Daoy (cell line): ENCODE measurements around the gene CAMK1. TPM values are rescaled to one million over a fixed set of nuclear protein-coding genes. Genes with fewer than 3 reads are reported as not detected.
A peak's percentile ranks its signal among the peaks of the same experiment; 100 is the strongest.

Experiments
- DNase-seq: peaks from one replicate; pipeline ENCODE4 v3.0.0-alpha.2; 2015; ENCODE audit warnings: low read depth
- total RNA-seq: library from RNA; depleted of rRNA; stranded (reverse); fragments of >200 nt; shearing (Covaris generic); gene quantifications from 2 replicates; pipeline ENCODE4 v1.2.3, GENCODE V29; 2014; rRNA removed

CAMK1 gene
- total RNA-seq = 7.7 and 28.1 TPM in 2 replicates

DNA sequence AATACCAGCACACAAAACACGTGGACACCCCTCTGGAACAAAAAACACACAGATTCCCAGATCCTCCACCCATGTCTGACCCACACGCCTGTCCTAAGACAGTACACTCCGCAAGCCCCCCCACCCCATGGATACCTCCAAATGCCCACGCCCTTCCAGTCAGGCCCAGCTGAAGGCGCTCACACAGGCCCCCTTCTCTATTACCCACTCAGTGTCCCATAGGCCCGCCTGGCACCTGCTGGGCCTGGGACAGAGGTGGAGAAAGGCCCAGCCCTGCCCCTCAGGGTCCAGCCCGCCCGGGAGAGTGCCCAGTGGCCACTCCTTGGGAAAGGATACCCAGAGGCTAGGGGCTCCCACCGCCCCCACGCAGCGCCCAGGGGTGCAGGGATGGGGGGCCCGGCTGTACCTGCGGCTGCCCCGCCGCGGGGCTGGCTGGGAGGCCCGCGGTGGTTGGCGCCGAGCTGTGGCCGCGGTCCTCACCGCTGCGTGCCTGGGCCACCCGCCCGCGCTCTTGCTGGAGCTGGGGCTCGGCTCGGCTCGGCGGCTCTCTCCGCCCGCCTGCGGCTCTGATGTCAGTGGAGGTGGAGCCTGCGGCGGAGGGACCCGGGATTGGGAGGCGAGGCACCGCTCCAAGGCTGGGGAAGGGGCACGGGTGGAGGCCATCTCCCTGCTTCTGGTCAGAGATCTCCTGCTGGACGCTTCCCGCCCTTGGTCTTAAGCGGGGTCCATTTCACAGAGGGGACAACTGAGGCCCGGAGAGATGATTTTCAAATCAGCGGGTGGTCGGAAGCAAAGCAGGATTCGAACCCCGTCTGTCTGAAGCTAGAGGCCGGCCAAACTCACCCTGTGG lies at the start of gene CAMK1:
Gene CAMK1 (minus strand): TSS at position 522 of the 850 bp plus-strand sequence. CDS start 2,198 bp downstream, outside the sequence.
- DNase-seq = peak; percentile 66

DNA sequence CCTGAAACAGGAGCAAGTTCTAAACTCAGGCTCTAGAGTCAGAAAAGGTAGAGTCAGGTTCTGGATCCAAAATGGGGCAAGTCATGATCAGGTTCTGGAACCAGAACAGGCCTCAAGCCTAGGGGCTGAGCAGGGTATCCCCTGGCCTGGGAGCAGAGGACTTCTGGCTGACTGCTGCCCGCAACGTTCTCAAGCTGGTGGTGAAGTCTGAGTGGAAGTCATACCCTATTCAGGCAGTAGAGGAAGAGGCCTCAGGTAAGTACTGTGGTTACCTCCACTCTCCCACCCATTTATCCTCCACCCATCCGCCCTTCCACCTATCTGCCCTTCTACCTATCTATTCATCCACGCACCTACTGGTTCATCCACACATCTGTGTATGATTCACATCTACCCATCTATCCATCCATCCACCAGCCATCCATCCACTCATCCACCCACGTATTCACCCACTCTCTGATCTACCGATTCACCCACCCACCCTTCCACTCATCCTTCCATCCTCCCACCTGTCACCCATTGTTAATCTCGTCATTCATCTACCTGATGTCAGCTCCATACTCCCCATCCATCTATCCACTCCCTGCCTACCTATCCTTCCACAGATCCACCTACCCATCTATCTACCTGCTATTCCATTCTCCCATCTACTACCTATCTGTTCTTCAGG lies 49.1 kb upstream of the CAMK1 start:
- DNase-seq = no peak

DNA sequence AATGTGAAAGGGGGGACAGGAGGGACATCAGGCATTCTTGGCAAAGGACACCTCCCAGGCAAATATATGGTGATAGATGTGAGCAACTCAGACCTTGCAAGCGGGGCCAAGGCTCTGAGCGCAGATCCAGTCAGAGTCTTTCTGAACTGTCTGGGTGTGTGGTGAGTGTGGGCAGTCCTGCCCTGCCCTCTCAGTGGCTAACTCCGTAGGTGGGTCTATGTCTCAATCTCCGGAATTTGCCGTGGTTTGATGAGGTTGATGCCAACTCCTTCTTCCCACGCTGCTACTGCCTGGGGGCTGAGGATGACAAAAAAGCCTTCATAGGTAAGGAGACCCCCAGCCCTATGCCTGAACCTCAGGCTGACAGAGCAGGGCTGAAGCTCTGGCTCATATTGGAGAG lies 47.7 kb upstream of the CAMK1 start:
- DNase-seq = no peak

DNA sequence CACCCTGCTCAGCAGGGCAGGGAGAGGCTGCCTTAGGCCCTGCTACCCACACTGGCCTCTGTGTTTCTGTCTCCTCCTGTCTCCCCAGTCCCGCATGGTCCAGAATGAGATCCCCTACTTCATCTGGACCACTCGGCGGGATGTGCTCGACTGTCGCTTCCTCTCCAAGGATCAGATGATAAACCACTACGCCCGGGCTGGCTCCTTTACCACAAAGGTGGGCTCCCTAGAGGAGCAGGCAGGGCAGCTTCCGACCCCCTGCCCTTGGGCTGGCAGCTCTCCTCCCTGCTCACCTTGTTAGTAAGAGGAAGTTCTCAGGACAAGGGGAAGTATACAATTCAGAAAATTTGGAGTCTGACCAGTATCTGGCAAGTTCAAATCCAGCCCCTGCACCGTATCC lies 46.2 kb upstream of the CAMK1 start:
- DNase-seq = no peak

DNA sequence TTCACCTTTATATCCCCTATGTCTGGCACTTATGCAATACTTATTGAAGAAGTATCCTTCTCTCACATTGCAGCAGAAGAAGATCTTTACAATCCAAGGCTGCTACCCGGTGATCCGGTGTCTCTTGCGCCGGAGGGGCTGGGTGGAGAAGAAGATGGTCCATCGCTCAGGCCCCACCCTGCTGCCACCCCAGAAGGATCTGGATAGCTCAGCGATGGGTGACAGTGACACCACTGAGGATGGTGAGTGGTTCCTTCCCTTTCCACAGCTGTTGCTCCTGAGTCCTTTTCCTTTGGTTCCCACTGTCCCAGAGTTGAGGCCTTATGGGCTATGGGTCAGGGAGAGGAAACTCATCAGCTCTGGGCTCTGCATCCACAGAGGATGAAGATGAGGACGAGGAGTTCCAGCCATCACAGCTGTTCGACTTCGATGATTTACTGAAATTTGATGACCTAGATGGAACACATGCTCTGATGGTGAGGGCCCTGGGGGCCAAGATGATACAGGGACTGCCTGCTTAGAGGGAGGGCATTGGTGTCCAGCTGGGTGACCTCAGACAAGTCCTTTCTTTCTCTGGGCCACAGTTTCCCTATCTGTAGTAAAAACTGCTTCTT lies 43.2 kb upstream of the CAMK1 start:
- DNase-seq = no peak

DNA sequence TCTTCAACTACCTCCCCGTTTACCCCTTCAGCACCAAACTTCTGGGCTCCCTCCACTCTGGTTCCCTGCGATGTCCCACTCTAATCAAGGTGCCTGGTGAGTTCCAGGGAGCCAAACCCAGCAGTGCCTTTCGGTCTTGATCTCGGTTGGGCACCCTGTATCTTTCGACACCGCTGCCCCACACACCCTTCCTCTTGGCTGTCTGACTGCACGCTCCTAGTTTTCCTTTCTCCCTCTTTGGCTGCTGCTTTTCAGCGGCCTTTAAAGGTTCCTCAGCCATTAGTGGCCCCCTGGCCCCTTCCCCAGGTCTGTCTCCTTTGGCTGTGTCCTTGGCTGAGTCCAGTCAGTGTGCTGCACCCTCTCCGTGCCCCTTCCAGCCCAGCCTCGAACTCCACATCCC lies 41.1 kb upstream of the CAMK1 start:
- no peak for DNase-seq

DNA sequence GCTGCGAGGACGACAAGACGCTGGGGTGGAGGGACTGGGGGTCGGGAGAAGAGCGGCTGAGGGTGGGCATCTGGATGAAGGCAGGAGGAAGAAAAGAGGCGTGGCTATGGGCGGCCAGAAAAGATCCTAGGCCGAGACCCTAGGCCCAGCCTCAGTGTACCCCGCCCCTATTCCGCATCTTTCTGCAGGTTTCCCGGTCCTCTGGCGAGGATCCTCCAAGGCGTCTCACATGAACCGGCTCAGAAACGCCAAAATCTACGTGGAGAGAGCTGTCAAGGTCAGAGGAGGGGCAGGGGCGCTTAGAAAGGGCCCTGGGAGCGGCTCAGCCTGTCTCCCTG lies 40.7 kb upstream of the CAMK1 start:
- no peak for DNase-seq

DNA sequence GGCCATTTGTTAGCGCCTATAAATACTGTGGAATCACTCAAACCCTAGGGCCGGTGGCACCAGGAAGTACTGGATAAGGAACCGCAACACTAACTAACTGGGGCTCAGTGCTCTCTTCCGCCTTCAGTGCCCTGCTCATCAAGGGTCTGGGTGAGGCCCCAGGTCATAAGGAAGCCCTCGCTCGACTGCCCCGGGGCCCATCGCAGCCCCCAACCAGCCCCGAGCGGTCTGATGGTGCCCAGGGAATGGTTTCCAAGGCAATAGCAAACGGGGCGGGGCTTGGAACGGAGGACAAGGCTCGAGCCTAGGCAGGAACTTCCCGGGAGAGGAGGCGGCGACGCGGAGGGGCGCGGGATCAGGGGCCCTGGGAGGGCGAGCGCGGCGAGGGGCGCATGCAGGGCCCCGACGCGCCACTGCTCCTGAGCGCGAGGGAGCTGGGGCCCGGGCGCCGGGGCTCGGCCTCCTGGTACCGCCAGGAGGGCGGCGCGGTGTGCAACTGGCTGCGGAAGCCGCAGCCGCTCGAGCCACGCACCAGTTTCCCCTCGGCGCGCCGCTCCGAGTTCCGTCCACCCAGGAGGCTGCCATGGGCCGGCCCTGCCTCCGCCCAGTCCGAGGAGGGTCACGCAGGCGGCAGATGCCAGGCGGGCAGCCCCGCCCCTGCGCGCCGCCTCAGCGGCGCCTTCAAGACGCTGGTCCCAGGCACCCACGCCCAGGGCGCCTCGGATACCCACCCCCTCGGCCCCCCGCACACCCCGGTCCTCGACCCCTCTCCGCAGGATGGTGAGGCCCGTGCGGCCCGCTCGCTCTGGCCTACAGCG lies 40.1 kb upstream of the CAMK1 start, which contains the start of gene TTLL3:
Gene TTLL3 (plus strand): TSS at position 648 of the 818 bp plus-strand sequence. CDS start 400 bp downstream, outside the sequence.
- peak; percentile 65 for DNase-seq

DNA sequence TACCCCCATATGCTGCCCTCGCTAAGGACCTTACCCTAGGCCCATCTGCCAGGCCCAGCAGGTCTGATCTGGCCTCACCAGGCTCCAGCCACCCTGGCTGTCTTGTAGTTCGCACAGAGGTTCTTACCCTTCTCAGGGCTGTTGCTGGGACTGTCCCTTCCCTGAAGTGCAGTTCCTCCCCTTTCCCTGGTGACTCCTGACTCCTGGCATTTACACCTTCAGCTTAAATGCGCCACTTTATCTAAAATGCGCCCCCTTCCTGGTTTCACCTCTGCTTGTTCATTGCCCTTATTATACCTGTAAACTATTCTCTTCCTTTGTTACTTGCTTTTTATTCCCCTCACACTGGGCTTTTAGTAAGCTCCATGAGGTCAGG lies 39.5 kb upstream of the CAMK1 start:
- DNase-seq = no peak

DNA sequence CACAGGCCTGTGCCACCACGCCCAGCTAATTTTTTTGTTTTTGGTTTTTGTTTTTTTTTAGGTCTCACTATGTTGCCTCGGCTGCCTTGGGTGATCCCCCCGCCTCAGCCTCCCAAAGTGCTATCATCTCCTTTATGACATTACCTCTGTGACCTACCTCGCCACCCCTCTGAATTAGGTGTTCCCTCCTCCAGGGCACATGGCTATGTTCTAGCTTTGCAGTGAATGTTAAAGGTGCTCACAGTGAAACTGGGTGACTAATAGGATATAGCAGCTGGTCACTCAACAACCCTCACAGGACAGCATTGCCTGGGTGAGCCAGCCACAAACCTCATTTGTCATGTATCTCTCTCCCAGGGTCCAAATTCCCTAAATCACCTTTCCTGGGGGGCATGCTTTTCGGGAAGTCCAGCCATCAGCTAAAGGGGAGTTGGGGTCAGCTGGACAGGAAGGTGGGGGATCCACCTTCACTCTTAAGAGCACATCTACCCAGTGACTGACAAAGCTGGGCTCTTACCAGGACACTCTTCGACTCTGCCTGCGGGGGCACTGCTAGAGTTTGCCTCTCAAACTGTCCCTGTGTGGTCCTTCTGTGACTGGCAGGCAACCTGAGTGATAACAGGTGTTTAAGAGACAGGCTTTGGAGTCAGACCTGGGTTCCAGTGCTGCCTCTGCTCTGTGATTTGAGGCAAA lies 38.7 kb upstream of the CAMK1 start:
- DNase-seq = peak; percentile 32

DNA sequence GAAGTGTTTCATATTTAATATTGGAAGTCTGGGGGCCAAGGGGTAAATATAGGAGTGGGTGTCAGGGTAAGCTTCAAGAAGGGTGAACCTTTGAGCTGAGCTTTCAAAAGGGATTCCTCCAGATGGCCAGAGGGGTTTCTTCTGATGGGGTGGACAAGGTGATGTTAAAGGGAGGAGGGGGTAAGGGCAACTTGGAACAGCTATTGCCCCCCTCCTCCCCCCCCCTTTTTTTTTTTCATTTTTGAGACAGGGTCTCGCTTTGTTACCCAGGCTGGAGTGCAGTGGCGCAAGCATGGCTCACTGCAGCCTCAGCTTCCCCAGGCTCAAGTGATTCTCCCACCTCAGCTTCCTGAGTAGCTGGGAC lies 38.2 kb upstream of the CAMK1 start:
- no peak for DNase-seq

DNA sequence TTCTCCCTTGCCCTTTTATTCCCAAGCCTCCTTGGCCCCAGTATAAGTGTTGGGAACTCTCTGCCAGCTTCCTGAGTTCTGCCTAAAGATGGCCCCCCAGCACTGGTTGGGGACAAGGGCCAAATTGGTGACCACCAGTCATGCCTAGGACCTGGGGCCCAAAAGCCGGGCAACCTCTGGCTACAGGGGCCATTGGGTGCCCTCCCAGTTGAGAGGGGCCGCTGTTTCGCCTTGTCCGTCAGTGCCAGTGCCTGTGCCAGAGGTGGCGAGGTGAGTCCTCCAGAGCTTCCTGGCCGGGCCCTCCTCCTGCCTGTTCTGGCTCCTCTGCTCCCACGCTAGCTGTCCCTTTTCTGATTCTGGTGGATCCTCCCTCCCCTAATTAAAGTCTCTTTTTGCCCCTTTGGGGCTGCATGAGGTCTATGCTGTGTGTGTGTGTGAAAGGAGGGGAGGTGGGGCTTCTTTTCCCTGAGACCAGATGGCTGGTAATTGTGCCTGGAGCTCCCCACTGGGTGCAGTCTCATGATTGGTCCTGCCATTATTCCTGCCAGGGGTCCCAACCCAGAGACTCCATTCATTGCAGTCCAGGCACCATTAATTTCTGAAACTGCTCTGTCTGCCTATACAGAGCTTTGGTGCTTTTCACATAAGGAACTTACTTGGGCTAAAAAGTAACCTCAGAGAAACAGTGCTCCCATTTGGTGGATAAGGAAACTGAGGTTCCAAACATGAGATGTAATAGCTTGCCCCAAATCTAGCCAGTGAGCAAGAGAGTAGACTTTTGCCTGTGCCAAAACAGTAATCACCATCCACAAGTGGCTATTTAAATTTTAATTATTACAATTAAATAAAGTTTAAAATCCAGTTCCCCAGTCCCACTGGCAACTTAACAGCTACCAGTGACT lies 37.2 kb upstream of the CAMK1 start:
- DNase-seq = no peak

DNA sequence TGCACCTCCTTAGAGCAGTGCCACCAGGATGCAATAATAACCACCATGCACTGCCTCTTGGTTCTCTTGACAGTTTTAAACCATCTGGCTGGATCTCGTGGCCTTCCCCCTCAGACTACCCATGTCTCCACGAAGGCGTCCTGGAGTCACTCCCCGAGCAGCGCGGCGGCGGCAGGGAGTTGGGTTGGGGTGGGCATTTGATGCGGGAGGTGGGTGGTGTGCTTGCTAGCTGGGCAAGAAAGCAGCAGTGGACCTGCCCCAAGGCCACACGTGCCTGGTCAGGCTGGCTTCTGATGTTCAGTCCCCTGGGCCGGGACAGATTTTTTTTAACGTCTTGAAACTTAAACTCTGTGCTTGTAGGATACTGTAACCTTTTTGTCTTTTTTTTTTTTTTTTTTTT lies 36.4 kb upstream of the CAMK1 start:
- DNase-seq = no peak

DNA sequence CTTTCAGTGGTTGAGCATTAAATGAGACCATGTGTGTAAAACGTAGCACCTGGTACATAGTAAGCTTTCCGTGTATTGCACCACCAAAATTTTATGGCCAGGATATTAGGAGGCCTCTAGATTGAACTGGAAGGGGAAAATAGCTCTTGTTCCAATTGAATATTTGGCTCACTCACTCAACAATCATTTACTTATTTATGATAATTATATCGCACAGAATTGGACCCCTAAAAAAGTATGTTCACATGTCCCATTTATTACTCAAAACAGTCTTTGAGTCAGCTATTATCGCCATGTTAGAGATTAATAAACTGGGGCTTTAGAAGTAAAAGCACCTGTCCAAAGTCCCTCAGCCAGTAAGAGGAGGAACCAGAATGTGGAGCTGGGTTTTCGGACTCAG lies 35.2 kb upstream of the CAMK1 start:
- no peak for DNase-seq

DNA sequence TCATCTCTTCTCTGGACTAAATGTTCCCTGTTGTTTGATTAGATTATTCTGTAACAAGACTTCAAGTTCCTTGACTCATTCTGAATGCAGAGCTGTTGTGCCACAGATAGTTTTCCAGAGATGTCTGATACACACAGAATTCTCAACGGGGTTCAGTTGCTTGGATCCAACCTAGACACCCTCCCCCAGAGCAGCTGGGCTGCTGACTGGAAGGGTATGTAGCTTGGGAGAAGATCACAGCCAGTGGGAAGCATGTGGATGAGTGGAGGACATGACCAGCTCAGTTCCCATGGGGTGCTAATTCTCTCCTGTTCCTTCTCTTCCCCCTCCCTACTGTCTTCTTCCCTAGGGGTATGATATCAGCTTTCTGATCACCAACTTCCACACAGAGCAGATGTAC lies 33.7 kb upstream of the CAMK1 start:
- DNase-seq = no peak

DNA sequence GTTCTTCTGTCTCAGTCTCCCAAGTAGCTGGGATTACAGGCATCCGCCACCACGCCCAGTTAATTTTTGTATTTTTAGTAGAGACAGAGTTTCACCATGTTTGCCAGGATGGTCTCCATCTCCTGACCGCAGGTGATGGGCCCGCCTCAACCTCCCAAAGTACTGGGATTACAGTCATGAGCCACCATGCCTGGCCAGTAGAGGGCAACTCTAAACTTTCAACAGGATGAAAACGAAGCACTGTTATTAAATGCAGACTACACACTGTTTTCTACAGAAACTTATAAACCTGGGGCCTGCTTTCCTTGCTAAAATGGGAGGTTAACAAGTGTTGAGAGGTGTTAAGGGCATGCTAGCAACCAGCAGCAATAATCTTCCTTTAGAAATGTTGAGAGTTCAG lies 30.8 kb upstream of the CAMK1 start:
- no peak for DNase-seq

DNA sequence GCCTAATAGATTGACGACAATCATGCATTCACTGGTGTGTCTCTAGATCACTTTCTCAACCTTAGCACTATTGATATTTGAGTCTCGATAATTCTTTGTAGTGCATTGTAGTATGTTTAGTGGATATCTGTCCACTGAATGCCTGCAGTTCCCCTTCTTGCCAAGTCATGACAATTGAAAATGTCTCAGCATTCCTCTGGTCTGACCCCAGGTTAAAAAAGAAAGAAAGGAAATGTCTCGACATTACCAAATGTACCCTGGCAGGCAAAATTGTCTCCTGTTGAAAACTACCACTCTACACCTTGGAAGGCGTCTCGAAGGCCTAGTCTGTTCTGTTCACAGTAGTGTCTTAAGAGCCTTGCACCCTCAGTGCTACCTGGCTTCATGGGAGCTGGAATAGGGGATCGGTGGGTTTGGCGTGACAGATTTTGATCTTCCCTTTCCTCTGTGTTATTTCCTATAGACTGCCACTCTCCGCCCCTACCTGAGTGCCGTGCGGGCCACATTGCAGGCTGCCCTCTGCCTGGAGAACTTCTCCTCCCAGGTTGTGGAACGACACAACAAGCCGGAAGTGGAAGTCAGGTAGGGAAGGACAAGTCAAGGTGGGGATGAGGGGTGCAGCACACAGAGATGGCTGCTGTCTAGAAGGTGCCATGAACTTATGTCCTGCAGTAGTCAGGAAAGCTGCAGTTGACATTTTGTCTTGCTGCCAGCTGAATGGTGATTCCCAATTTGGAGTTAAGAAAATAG lies 27.6 kb upstream of the CAMK1 start:
- DNase-seq = no peak

DNA sequence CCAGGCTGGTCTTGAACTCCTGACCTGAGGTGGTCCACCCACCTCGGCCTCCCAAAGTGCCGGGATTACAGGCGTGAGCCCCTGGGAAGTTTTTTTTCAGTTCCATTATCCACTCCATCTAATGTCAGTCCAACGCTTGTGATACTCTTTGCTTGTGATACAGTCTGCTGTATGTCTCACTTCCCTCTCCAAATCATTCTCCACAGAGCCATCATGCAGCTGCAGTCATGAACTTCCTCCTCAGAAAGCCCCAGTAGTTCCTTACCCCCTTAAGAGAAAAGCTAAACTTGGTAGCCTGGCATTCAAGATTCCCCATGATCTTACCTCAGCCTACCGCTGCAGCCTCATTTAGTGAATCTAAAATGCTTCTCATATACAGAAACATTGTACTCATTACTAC lies 25.5 kb upstream of the CAMK1 start:
- no peak for DNase-seq

DNA sequence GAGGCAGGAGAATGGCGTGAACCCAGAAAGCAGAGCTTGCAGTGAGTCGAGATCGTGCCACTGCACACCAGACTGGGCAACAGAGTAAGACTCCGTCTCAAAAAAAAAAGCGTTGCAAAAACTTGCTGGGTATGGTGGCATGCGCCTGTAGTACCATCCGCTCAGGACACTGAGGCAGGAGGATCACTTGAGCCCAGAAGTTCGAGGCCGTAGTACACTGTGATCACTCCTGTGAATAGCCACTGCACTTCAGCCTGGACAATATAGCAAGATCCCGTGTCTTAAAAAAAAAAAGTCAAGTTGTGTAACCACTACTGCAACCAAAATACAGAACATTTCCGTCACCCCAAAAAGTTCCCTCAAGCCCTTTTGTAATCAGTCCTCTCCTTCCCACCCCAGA lies 24.7 kb upstream of the CAMK1 start:
- DNase-seq = no peak
